ENCODE measurements around the gene ELF1.
A peak's percentile ranks its signal among the peaks of the same experiment; 100 is the strongest.

GRCh38 chr13:41054919-41055619, 36.0 kb upstream of the ELF1 start:
- peak; percentile 27 for TF ChIP-seq CTCF (IDR thresholded peaks at IDR 0.05; ENCODE audit: poor library complexity)
- TF ChIP-seq EZH2phosphoT487 (IDR thresholded peaks at IDR 0.05; ENCODE audit: low read depth, severe bottlenecking, unreplicated experiment), result no peak
- no peak for TF ChIP-seq EZH2 (IDR thresholded peaks at IDR 0.05; ENCODE audit: borderline replicate concordance)
